Endodermal cell (in vitro differentiated cells): Measurements from ENCODE around the gene DNAJC8. TPM values are rescaled to one million over a fixed set of nuclear protein-coding genes. Genes with fewer than 3 reads are reported as not detected.

ENCODE experiments used
- DNase-seq: peaks from one replicate; pipeline ENCODE4 v3.0.0-alpha.2; 2017
- H3K27ac ChIP-seq: 2 replicates; pipeline ENCODE4 v1.5.1; 2013; ENCODE audit warnings: mild to moderate bottlenecking, low read depth, low read length, moderate library complexity
- H3K27me3 ChIP-seq: 2 replicates; pipeline ENCODE4 v1.6.1; 2013; ENCODE audit warnings: mild to moderate bottlenecking, low read length, moderate library complexity; ENCODE audit not compliant: insufficient read depth, control insufficient read depth, poor library complexity, severe bottlenecking
- H3K36me3 ChIP-seq: 2 replicates; pipeline ENCODE4 v1.7.0; 2013; ENCODE audit warnings: mild to moderate bottlenecking, low read length, moderate library complexity; ENCODE audit not compliant: control insufficient read depth, insufficient read depth
- H3K4me1 ChIP-seq: one replicate; pipeline ENCODE4 v1.7.0; 2013; ENCODE audit warnings: low read length; ENCODE audit not compliant: control insufficient read depth, insufficient read depth
- H3K4me3 ChIP-seq: 2 replicates; pipeline ENCODE4 v1.5.1; 2013; ENCODE audit warnings: mild to moderate bottlenecking, low read length, moderate library complexity
- H3K9ac ChIP-seq: 2 replicates; pipeline ENCODE4 v1.6.1; 2013; ENCODE audit warnings: mild to moderate bottlenecking, low read length, moderate library complexity; ENCODE audit not compliant: poor library complexity, severe bottlenecking; ENCODE audit errors: extremely low read depth
- H3K9me3 ChIP-seq: 2 replicates; pipeline ENCODE4 v1.6.1; 2013; ENCODE audit warnings: mild to moderate bottlenecking, low read length, moderate library complexity; ENCODE audit not compliant: control insufficient read depth
- H3K27ac Mint-ChIP-seq: 2 replicates; pipeline ENCODE4 v1.8.0; 2020; ENCODE audit warnings: mixed read lengths
- H3K27me3 Mint-ChIP-seq: 2 replicates; pipeline ENCODE4 v1.8.0; 2021; ENCODE audit warnings: mild to moderate bottlenecking, mixed read lengths; ENCODE audit not compliant: insufficient read depth
- H3K36me3 Mint-ChIP-seq: 2 replicates; pipeline ENCODE4 v1.8.0; 2020; ENCODE audit warnings: low read depth, mixed read lengths
- H3K4me1 Mint-ChIP-seq: 2 replicates; pipeline ENCODE4 v1.8.0; 2020; ENCODE audit warnings: mixed read lengths
- H3K4me3 Mint-ChIP-seq: 2 replicates; pipeline ENCODE4 v1.8.0; 2020; ENCODE audit warnings: mild to moderate bottlenecking, moderate library complexity, mixed read lengths
- H3K9me3 Mint-ChIP-seq: 2 replicates; pipeline ENCODE4 v1.8.0; 2020; ENCODE audit warnings: mild to moderate bottlenecking, mixed read lengths
- CTCF ChIP-seq: fragments of 200-600 bp; sonication (generic); conservative IDR thresholded peaks from 2 replicates; pipeline ENCODE4 v1.5.0; 2021; ENCODE audit warnings: antibody characterized with exemption, mild to moderate bottlenecking
- WGBS, 2 experiments: methylation state at CpG; one replicate each; pipeline versions ENCODE4 v1.1.5 to v1.1.7; 2013; ENCODE audit warnings: missing lambda C conversion rate in 2 of 2, mixed read lengths in 1 of 2; ENCODE audit not compliant: insufficient coverage in 1 of 2, insufficient read length in 1 of 2; 5-methylcytosine and 5-hydroxymethylcytosine counted together
- total RNA-seq, 2 donors: library from RNA; stranded (reverse); fragmentation: NEBNext Ultra II Directional in 1 of 2; extraction: Animal tissue kit (Norgen Biotek cat#: 25700) in 1 of 2; gene quantifications; 2 replicates in 1 of 2; 3 replicates in 1 of 2; pipeline ENCODE4 v1.2.1, GENCODE V29; 2021

The DNAJC8 gene
- total RNA-seq, 2 donors from 2014 or later = 122 to 144 TPM

DNA sequence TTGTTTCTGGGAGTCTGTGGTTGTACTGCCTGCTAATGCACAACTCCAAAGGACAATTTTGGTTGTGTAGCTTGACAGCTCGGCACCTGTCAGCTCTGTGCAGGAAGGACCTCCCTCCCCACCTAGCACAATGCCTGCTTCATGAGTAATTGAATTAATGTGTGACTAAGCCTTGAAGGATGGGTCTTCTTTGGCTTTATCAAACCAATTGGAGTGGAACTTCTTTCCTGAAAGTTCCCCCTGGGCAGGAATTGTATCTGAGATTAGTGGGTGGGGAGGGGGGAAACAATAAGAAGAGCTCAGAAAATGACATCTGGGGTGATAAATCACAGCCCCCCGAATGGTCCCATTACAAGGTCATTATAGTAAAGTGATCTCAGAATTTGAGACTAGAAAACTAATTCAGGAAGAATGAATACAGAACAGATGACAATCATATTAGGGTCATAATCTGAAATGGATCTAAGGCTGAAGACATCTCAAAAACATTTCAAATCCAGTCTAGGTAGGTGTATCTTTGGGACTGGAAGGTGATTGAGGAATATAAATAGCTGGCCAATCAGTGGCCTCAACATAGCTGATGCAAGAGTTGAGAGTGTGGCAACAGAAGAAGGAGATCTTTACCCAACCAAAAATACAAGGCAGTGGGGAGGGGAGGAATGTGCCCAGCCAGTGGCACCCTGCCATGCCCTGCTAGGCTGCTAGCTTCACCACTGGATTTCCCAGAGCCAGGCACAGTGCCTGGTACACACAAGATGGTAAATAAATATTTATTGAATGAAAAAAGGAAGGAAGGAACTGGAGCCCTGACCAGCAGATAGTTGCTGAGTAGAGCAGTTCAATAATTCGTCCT, 16.4 kb upstream of the DNAJC8 start:
- H3K36me3 ChIP-seq = no peaks in the 10 kb centered on the region
- H3K4me3 ChIP-seq = peak overlapping the region; percentile 61
- peaks cover 2% of the 10 kb centered on the region for H3K36me3 Mint-ChIP-seq
- no peak overlapping the region for H3K4me3 Mint-ChIP-seq
- peaks cover 18% of the 10 kb centered on the region for H3K4me1 Mint-ChIP-seq
- H3K27ac ChIP-seq = peak overlapping the region; percentile 16
- no peaks in the 10 kb centered on the region for H3K9me3 Mint-ChIP-seq
- peaks cover 7% of the 10 kb centered on the region for H3K4me1 ChIP-seq
- H3K27ac Mint-ChIP-seq = peak overlapping the region; percentile 50
- no peaks in the 10 kb centered on the region for H3K27me3 ChIP-seq
- no peaks in the 10 kb centered on the region for H3K9me3 ChIP-seq
- H3K9ac ChIP-seq = no peak overlapping the region
- DNase-seq = no peak
- H3K27me3 Mint-ChIP-seq = peaks cover 2% of the 10 kb centered on the region
- 71 to 72% methylated on average over 1 to 3 of the region's 3 CpGs for WGBS, 2 experiments
- TF ChIP-seq CTCF = no peak

- H3K4me1 ChIP-seq = peaks cover 7% of the 10 kb centered on the region
- 14 to 15% methylated on average over 11 to 12 of the region's 12 CpGs for WGBS, 2 experiments
- Mint-ChIP-seq H3K36me3 (peaks cover 2% of the 10 kb centered on the region), H3K27ac (peak overlapping the region; percentile 75), H3K9me3 (no peaks in the 10 kb centered on the region), H3K4me3 (peak overlapping the region; percentile 86), H3K4me1 (peaks cover 18% of the 10 kb centered on the region), H3K27me3 (no peaks in the 10 kb centered on the region)
- H3K4me3 ChIP-seq = peak overlapping the region; percentile 61
- H3K36me3 ChIP-seq = no peaks in the 10 kb centered on the region
- TF ChIP-seq CTCF = peak; percentile 96
- no peaks in the 10 kb centered on the region for H3K27me3 ChIP-seq
- peak; percentile 95 for DNase-seq
- peak overlapping the region; percentile 16 for H3K27ac ChIP-seq
- H3K9me3 ChIP-seq = no peaks in the 10 kb centered on the region
- H3K9ac ChIP-seq = no peak overlapping the region
These were observed 15.6 kb upstream of the DNAJC8 start for GRCh38 chr1:28248273-28249012.

GRCh38 chr1:28247612-28248272, 14.9 kb upstream of the DNAJC8 start:
- peak overlapping the region; percentile 75 for H3K27ac Mint-ChIP-seq
- H3K9me3 Mint-ChIP-seq = no peaks in the 10 kb centered on the region
- no peaks in the 10 kb centered on the region for H3K36me3 ChIP-seq
- H3K36me3 Mint-ChIP-seq = peaks cover 2% of the 10 kb centered on the region
- no peak for DNase-seq
- peaks cover 7% of the 10 kb centered on the region for H3K4me1 ChIP-seq
- H3K27me3 ChIP-seq = no peaks in the 10 kb centered on the region
- WGBS, 2 experiments = 83 to 88% methylated on average over 11 of the region's 11 CpGs
- peak overlapping the region; percentile 89 for H3K4me3 ChIP-seq
- TF ChIP-seq CTCF = no peak
- peaks cover 18% of the 10 kb centered on the region for H3K4me1 Mint-ChIP-seq
- H3K27me3 Mint-ChIP-seq = no peaks in the 10 kb centered on the region
- no peak overlapping the region for H3K9ac ChIP-seq
- no peaks in the 10 kb centered on the region for H3K9me3 ChIP-seq
- H3K27ac ChIP-seq = no peak overlapping the region
- peak overlapping the region; percentile 86 for H3K4me3 Mint-ChIP-seq
